Measurements from ENCODE around the gene MAML2. TPM values are rescaled to one million over a fixed set of nuclear protein-coding genes. Genes with fewer than 3 reads are reported as not detected.
A peak's percentile ranks its signal among the peaks of the same experiment; 100 is the strongest.

Gene MAML2
- total and polyA plus RNA-seq, 2 of the 13 experiments (the other 11 are each of a cell fraction or from before 2014, with no cell fraction given): 2.3 to 25.9 TPM

DNA sequence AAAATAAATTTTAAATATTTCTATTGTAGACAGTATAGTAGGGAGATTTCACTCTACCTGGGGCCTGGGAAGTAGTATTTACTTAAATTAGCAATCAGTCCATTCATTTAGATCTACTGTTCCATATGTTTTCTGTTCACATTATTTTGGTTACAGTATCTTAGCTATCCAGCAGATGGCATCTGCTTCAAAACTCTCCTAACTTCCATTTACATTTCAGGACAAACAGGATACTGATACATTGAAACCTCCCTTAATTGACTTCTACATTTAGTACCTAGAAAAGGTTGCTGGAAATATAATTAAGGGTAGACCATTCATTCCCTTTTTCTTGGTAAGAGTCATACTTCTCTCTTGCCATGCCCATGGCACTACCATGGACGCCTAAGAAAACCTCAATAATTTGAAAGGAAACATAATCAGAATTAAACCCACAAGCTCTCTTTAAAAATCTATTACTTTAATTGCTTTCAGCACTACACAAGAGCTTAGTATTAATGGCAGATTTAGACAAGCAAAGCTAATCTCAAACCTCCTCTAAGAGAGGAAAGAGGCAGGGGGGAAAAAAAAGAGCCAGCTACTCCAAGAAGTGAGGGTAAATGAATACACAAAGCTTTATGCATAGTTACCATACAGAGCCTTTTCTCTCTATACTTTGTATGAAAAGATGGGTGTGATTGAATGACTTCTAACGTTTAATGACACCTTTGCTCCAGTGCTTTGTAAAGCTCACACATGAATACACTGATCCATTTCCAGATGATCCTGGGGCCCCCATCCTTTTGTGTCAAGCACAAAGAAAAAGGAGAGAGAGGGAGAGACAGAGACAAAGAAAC, 287.9 kb downstream of the MAML2 start:
- no TSS peak for BruUV-seq (replicated peaks)
- 85% methylated on average over 2 of the region's 2 CpGs for WGBS (ENCODE audit: low lambda C conversion rate)
- intact Hi-C loops (cut with micrococcal nuclease; ENCODE audit: unreplicated experiment): loop anchor here (1.0 to 10.0 kb wide), 3 partner anchors 220 to 338 kb away; partner anchors contain the start of gene MAML2
- CTCF ChIA-PET (ENCODE audit: low intra/inter-chr PET ratio, low total read pairs): interaction anchor here (0.8 to 2.1 kb wide), 3 partner anchors 288 to 372 kb away, joined by 3 to 14 read pairs (median 3); partner anchors contain the start of gene MAML2
- FAIRE-seq (peak; percentile 8), ATAC-seq (peak; percentile 47), DNase-seq (ENCODE audit: low spot score) (peak; percentile 44)
- in situ Hi-C loops (cut with HindIII; ENCODE audit: extremely low pct_ligation_motif_present, low pct_unique_long_range_greater_than_20kb): no loop called here
- H3K36me3 ChIP-seq (replicated peaks in 1 of 2; ENCODE audit: control insufficient read depth in 1 of 2, insufficient read depth in 2 of 2, low read length in 2 of 2): peaks cover 3 to 6% of the 10 kb centered on the region in 2 experiments; a peak in 4 of 5 replicates
- peaks cover 57% of the 10 kb centered on the region for H3K4me1 ChIP-seq (ENCODE audit: insufficient read depth, low read length)
- no peaks in the 10 kb centered on the region for H3K9me3 ChIP-seq (ENCODE audit: low read length)
- H4K20me1 ChIP-seq (ENCODE audit: insufficient read depth, low read length): no peaks in the 10 kb centered on the region
- H3K27ac ChIP-seq (ENCODE audit: extremely low read length, insufficient read depth, low read length): peak overlapping the region; percentile 7
- TF ChIP-seq, protein P1, sequence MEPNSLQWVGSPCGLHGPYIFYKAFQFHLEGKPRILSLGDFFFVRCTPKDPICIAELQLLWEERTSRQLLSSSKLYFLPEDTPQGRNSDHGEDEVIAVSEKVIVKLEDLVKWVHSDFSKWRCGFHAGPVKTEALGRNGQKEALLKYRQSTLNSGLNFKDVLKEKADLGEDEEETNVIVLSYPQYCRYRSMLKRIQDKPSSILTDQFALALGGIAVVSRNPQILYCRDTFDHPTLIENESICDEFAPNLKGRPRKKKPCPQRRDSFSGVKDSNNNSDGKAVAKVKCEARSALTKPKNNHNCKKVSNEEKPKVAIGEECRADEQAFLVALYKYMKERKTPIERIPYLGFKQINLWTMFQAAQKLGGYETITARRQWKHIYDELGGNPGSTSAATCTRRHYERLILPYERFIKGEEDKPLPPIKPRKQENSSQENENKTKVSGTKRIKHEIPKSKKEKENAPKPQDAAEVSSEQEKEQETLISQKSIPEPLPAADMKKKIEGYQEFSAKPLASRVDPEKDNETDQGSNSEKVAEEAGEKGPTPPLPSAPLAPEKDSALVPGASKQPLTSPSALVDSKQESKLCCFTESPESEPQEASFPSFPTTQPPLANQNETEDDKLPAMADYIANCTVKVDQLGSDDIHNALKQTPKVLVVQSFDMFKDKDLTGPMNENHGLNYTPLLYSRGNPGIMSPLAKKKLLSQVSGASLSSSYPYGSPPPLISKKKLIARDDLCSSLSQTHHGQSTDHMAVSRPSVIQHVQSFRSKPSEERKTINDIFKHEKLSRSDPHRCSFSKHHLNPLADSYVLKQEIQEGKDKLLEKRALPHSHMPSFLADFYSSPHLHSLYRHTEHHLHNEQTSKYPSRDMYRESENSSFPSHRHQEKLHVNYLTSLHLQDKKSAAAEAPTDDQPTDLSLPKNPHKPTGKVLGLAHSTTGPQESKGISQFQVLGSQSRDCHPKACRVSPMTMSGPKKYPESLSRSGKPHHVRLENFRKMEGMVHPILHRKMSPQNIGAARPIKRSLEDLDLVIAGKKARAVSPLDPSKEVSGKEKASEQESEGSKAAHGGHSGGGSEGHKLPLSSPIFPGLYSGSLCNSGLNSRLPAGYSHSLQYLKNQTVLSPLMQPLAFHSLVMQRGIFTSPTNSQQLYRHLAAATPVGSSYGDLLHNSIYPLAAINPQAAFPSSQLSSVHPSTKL (CRISPR knock-in tag; IDR thresholded peaks at IDR 0.05): peak; percentile 20; the same call in 1 of the 2 replicates
- TF ChIP-seq FOXA3 (CRISPR knock-in tag; IDR thresholded peaks at IDR 0.05): 0 out of 2 replicates have a peak, but pooled peaks have one; percentile 16
- TF ChIP-seq STAG1 (CRISPR knock-in tag; IDR thresholded peaks at IDR 0.05): peak; percentile 74
- TF ChIP-seq, protein P2, sequence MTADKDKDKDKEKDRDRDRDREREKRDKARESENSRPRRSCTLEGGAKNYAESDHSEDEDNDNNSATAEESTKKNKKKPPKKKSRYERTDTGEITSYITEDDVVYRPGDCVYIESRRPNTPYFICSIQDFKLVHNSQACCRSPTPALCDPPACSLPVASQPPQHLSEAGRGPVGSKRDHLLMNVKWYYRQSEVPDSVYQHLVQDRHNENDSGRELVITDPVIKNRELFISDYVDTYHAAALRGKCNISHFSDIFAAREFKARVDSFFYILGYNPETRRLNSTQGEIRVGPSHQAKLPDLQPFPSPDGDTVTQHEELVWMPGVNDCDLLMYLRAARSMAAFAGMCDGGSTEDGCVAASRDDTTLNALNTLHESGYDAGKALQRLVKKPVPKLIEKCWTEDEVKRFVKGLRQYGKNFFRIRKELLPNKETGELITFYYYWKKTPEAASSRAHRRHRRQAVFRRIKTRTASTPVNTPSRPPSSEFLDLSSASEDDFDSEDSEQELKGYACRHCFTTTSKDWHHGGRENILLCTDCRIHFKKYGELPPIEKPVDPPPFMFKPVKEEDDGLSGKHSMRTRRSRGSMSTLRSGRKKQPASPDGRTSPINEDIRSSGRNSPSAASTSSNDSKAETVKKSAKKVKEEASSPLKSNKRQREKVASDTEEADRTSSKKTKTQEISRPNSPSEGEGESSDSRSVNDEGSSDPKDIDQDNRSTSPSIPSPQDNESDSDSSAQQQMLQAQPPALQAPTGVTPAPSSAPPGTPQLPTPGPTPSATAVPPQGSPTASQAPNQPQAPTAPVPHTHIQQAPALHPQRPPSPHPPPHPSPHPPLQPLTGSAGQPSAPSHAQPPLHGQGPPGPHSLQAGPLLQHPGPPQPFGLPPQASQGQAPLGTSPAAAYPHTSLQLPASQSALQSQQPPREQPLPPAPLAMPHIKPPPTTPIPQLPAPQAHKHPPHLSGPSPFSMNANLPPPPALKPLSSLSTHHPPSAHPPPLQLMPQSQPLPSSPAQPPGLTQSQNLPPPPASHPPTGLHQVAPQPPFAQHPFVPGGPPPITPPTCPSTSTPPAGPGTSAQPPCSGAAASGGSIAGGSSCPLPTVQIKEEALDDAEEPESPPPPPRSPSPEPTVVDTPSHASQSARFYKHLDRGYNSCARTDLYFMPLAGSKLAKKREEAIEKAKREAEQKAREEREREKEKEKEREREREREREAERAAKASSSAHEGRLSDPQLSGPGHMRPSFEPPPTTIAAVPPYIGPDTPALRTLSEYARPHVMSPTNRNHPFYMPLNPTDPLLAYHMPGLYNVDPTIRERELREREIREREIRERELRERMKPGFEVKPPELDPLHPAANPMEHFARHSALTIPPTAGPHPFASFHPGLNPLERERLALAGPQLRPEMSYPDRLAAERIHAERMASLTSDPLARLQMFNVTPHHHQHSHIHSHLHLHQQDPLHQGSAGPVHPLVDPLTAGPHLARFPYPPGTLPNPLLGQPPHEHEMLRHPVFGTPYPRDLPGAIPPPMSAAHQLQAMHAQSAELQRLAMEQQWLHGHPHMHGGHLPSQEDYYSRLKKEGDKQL (CRISPR knock-in tag; IDR thresholded peaks at IDR 0.05; ENCODE audit: low read depth): no peak
- TF ChIP-seq SMC3 (IDR thresholded peaks at IDR 0.05; ENCODE audit: low read length): peak; percentile 78
- TF ChIP-seq ZNF468 (CRISPR knock-in tag; IDR thresholded peaks at IDR 0.05): no peak
- TF ChIP-seq, protein P3, sequence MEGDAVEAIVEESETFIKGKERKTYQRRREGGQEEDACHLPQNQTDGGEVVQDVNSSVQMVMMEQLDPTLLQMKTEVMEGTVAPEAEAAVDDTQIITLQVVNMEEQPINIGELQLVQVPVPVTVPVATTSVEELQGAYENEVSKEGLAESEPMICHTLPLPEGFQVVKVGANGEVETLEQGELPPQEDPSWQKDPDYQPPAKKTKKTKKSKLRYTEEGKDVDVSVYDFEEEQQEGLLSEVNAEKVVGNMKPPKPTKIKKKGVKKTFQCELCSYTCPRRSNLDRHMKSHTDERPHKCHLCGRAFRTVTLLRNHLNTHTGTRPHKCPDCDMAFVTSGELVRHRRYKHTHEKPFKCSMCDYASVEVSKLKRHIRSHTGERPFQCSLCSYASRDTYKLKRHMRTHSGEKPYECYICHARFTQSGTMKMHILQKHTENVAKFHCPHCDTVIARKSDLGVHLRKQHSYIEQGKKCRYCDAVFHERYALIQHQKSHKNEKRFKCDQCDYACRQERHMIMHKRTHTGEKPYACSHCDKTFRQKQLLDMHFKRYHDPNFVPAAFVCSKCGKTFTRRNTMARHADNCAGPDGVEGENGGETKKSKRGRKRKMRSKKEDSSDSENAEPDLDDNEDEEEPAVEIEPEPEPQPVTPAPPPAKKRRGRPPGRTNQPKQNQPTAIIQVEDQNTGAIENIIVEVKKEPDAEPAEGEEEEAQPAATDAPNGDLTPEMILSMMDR (CRISPR knock-in tag; IDR thresholded peaks at IDR 0.05): peak; percentile 65
- TF ChIP-seq GATAD2A (CRISPR knock-in tag; IDR thresholded peaks at IDR 0.05): peak; percentile 35; the same call in 1 of the 2 replicates
- TF ChIP-seq RAD21 (CRISPR knock-in tag; IDR thresholded peaks at IDR 0.05): peak; percentile 50; the same call in 1 of the 2 replicates
- no peak for TF ChIP-seq TBX2 (CRISPR knock-in tag; IDR thresholded peaks at IDR 0.05; ENCODE audit: borderline replicate concordance)
- no peaks in the 10 kb centered on the region for H3K79me2 ChIP-seq (ENCODE audit: insufficient read depth, low read length)
- H3K9ac ChIP-seq (ENCODE audit: insufficient read depth, low read depth, low read length): no peak overlapping the region
- no peak overlapping the region for H2AFZ ChIP-seq (ENCODE audit: low read length)
- no peaks in the 10 kb centered on the region for H3K27me3 ChIP-seq (ENCODE audit: control insufficient read depth in 1 of 2, insufficient read depth in 2 of 2, low read length in 2 of 2)
- H3K4me2 ChIP-seq (ENCODE audit: low read depth, low read length): no peak overlapping the region
- POLR2A ChIA-PET: interaction anchor here (0.6 to 1.4 kb wide), 4 partner anchors 39 to 288 kb away, joined by 3 to 7 read pairs (median 3); partner anchors contain the start of gene MAML2
- no peak overlapping the region for H3K4me3 ChIP-seq (replicated peaks in 1 of 3; ENCODE audit: insufficient read depth in 1 of 3, low read depth in 2 of 3, low read length in 3 of 3)
